ENCODE results near the gene RMDN2.

Gene RMDN2

DNA sequence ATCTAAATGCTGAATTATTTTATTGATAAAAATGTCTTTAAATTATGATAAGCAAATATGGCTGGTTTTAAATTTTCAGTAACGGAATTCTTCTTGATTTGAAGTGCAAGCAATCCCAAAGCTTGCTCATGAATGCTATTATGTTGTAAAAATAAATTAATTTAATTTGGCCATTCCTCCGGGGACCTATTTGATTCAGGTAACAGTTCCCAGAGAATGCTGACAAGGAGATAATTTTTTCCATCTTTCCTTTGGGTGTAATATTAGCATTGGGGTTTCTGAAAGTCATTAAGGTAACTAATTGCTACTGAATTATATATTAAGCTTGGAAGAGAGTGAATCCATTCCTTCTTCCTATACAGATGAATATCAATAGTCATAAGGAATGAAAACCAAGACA lies 12.5 kb upstream of the RMDN2 start:
- DNase-seq: no peak
- Histone ChIP-seq H3K4me2 (ENCODE audit: low read depth, low read length) (no peak overlapping the region), H3K9me3 (replicated peaks; ENCODE audit: insufficient read depth, low read length) (no peaks in the 10 kb centered on the region), H3K9ac (ENCODE audit: low read length) (no peak overlapping the region), H3K79me2 (ENCODE audit: low read length) (no peaks in the 10 kb centered on the region), H2AFZ (ENCODE audit: low read length) (no peak overlapping the region), H3K4me1 (ENCODE audit: low read length) (no peaks in the 10 kb centered on the region), H4K20me1 (ENCODE audit: insufficient read depth, low read length) (no peaks in the 10 kb centered on the region), H3K9me2 (replicated peaks; ENCODE audit: insufficient read depth, low read length) (no peaks in the 10 kb centered on the region), H3K4me3 (ENCODE audit: low read length) (no peak overlapping the region), H3K27ac (ENCODE audit: low read length) (no peak overlapping the region), H3F3A (ENCODE audit: insufficient read depth, low read length) (no peaks in the 10 kb centered on the region), H3K27me3 (replicated peaks; ENCODE audit: insufficient read depth, low read length) (no peaks in the 10 kb centered on the region), H3K36me3 (replicated peaks; ENCODE audit: insufficient read depth, low read length) (no peaks in the 10 kb centered on the region)
- TF ChIP-seq EZH2phosphoT487 (IDR thresholded peaks at IDR 0.05; ENCODE audit: low read length) (no peak), EZH2 (optimal IDR thresholded peaks at IDR 0.05; ENCODE audit: low read depth, low read length) (no peak)
- TF ChIP-seq, protein P1, sequence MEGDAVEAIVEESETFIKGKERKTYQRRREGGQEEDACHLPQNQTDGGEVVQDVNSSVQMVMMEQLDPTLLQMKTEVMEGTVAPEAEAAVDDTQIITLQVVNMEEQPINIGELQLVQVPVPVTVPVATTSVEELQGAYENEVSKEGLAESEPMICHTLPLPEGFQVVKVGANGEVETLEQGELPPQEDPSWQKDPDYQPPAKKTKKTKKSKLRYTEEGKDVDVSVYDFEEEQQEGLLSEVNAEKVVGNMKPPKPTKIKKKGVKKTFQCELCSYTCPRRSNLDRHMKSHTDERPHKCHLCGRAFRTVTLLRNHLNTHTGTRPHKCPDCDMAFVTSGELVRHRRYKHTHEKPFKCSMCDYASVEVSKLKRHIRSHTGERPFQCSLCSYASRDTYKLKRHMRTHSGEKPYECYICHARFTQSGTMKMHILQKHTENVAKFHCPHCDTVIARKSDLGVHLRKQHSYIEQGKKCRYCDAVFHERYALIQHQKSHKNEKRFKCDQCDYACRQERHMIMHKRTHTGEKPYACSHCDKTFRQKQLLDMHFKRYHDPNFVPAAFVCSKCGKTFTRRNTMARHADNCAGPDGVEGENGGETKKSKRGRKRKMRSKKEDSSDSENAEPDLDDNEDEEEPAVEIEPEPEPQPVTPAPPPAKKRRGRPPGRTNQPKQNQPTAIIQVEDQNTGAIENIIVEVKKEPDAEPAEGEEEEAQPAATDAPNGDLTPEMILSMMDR (IDR thresholded peaks at IDR 0.05; ENCODE audit: low read length): no peak

DNA sequence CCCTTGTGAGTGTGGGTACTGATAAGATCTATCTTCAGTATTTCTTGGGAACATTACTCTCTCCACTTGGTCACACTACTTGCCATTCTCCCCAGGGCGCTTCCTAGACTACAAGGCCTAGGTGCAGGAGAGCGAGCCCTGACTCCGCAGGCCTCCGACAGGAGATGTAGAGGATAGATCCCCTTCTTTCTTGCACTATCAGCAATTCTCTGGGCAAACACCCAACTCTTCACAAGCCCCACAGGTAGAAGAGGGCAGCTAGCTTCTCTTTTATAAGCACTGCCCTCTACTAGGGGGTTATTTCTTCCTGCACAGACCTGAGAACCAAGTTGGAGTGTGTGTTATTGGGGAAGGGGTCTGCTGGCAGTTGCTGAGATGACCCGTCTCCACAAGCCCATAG lies 10.7 kb upstream of the RMDN2 start:
- H3K9me2 ChIP-seq (replicated peaks; ENCODE audit: insufficient read depth, low read length): no peaks in the 10 kb centered on the region
- H3K4me3 ChIP-seq (ENCODE audit: low read length): no peak overlapping the region
- TF ChIP-seq EZH2 (optimal IDR thresholded peaks at IDR 0.05; ENCODE audit: low read depth, low read length) (no peak), EZH2phosphoT487 (IDR thresholded peaks at IDR 0.05; ENCODE audit: low read length) (no peak)
- TF ChIP-seq, protein P1 (IDR thresholded peaks at IDR 0.05; ENCODE audit: low read length): no peak
- H3K27ac ChIP-seq (ENCODE audit: low read length): no peak overlapping the region
- no peak for DNase-seq
- no peak overlapping the region for H3K9ac ChIP-seq (ENCODE audit: low read length)
- H3F3A ChIP-seq (ENCODE audit: insufficient read depth, low read length): no peaks in the 10 kb centered on the region
- H4K20me1 ChIP-seq (ENCODE audit: insufficient read depth, low read length): no peaks in the 10 kb centered on the region
- H3K4me2 ChIP-seq (ENCODE audit: low read depth, low read length): no peak overlapping the region
- no peaks in the 10 kb centered on the region for H3K27me3 ChIP-seq (replicated peaks; ENCODE audit: insufficient read depth, low read length)
- H3K79me2 ChIP-seq (ENCODE audit: low read length): no peaks in the 10 kb centered on the region
- H3K4me1 ChIP-seq (ENCODE audit: low read length): no peaks in the 10 kb centered on the region
- no peak overlapping the region for H2AFZ ChIP-seq (ENCODE audit: low read length)
- no peaks in the 10 kb centered on the region for H3K36me3 ChIP-seq (replicated peaks; ENCODE audit: insufficient read depth, low read length)
- no peaks in the 10 kb centered on the region for H3K9me3 ChIP-seq (replicated peaks; ENCODE audit: insufficient read depth, low read length)

DNA sequence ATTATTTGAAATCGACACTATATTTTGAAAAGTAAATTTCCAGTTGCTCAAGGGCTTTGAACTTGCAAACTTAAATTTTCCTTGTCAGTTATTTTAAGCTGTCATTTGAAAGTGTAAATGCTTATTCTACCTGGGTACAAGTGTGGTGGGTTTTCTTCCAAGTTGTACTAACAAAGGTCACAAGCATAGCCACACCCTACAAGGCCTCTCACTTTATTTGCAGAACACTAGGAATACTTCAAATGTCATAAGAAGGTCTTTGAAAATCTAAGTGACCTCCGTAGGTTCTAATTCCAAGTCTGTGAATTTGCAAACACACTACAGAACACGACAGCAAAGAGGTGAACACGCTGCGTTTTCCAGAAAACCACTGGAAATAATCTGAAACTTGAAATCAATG lies 9.3 kb upstream of the RMDN2 start:
- H3K4me2 ChIP-seq (ENCODE audit: low read depth, low read length): no peak overlapping the region
- H3K27ac ChIP-seq (ENCODE audit: low read length): no peak overlapping the region
- no peaks in the 10 kb centered on the region for H3K9me3 ChIP-seq (replicated peaks; ENCODE audit: insufficient read depth, low read length)
- no peaks in the 10 kb centered on the region for H3K27me3 ChIP-seq (replicated peaks; ENCODE audit: insufficient read depth, low read length)
- no peak overlapping the region for H3K4me3 ChIP-seq (ENCODE audit: low read length)
- H4K20me1 ChIP-seq (ENCODE audit: insufficient read depth, low read length): no peaks in the 10 kb centered on the region
- no peaks in the 10 kb centered on the region for H3K79me2 ChIP-seq (ENCODE audit: low read length)
- H3K9ac ChIP-seq (ENCODE audit: low read length): no peak overlapping the region
- H3K9me2 ChIP-seq (replicated peaks; ENCODE audit: insufficient read depth, low read length): no peaks in the 10 kb centered on the region
- no peak overlapping the region for H2AFZ ChIP-seq (ENCODE audit: low read length)
- no peaks in the 10 kb centered on the region for H3F3A ChIP-seq (ENCODE audit: insufficient read depth, low read length)
- no peak for TF ChIP-seq EZH2phosphoT487 (IDR thresholded peaks at IDR 0.05; ENCODE audit: low read length)
- TF ChIP-seq, protein P1 (IDR thresholded peaks at IDR 0.05; ENCODE audit: low read length): no peak
- no peak for TF ChIP-seq EZH2 (optimal IDR thresholded peaks at IDR 0.05; ENCODE audit: low read depth, low read length)
- H3K36me3 ChIP-seq (replicated peaks; ENCODE audit: insufficient read depth, low read length): no peaks in the 10 kb centered on the region
- no peak for DNase-seq
- H3K4me1 ChIP-seq (ENCODE audit: low read length): no peaks in the 10 kb centered on the region
